ENCODE results near the gene PLCH2.

PLCH2 gene

GRCh38 chr1:2513939-2514652, 38.0 kb downstream of the PLCH2 start:
- no peak for DNase-seq (ENCODE audit: low read depth, low spot score)

GRCh38 chr1:2514863-2515762, 39.0 kb downstream of the PLCH2 start:
- no peak for DNase-seq (ENCODE audit: low read depth, low spot score)

DNA sequence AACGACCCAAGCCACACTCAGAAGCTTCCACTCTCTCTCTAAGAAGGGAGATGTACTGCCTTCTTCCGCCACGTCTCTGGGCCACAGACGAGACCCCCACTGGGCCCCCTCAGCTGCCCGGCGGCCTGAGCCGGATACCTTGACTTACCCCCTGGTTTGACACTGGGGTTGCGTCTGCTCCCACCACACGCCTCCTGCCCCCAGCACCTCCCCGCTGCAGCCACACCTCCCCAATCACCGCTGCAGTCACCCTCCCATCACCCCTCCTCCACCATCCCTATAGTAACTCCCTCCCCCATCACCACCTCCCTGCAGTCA, 39.6 kb downstream of the PLCH2 start:
- no peak for DNase-seq (ENCODE audit: low read depth, low spot score)

DNA sequence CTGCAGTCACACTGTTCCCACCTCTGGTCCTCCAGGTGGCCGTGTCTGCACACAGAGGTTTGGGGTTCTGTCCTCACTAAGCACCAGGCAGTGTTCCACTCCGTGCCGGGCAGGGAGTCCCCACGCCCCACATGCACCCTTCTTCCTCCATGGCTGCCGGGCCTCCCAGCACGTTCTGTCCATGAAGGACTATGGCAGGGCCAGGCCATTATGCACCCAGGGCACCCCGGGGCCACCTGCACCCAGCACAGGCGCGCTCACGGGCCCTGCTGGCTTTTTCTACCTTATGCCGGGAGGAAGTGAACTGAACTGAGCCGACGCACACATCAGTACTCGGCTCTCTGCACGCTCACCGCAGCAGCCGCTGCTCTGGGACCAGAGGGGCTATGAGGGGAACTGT, 40.0 kb downstream of the PLCH2 start:
- no peak for DNase-seq (ENCODE audit: low read depth, low spot score)

GRCh38 chr1:2516946-2517345, 40.9 kb downstream of the PLCH2 start:
- DNase-seq (ENCODE audit: low read depth, low spot score): no peak

- no peak for DNase-seq (ENCODE audit: low read depth, low spot score)
These were observed 41.9 kb downstream of the PLCH2 start for GRCh38 chr1:2517966-2518365.

GRCh38 chr1:2518528-2518927, 42.4 kb downstream of the PLCH2 start:
- no peak for DNase-seq (ENCODE audit: low read depth, low spot score)

DNA sequence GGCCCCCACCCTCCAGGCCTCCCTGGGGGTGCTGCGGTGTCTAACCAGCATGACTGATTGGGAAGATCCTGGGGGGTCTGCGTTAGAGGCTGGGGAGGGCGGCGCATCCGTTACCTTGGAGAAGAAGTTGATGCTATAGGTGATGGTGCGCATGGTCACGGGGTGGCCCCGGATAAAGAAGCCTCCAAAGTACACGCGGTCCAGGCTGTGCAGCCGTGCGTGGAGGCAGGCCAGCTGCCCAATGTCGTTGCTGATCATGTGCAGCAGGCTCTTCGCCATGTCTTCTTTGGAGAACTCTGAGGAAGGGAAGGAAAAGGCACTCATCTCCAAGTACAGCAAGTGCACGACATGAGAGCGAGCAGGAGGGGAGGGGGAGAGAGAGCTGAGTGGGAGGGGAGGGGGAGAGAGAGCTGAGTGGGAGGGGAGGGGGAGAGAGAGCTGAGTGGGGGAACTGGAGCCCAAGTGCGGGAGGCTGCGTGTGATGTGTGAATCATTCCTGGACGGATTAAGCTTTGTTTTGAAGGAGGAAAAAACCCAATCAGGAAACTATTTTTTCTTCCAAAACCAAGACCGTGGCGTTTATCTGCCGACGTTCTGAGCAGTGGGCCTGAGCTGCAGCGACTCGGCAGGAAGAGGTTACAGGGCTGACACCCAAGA, 43.1 kb downstream of the PLCH2 start:
- DNase-seq (ENCODE audit: low read depth, low spot score): no peak

DNA sequence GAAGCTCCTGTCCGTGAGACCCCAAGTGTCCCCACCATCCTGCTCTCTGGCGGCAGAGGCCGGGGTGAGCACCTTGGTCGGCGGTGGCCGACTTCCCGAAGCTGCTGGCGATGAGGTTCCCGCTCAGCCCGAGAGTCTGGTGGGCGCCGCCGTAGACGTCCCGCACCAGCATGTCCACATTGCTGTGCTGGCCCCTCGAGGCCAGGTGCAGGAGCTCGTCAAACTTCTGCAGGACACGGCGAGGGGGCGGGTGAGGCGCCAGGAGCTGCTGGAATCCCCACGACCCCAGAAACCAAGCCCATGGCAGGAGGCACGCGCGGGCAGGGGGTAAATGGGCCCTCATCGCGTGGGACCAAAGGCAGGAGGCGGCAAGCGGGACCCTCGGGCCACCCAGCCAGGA, 43.6 kb downstream of the PLCH2 start:
- no peak for DNase-seq (ENCODE audit: low read depth, low spot score)

- DNase-seq (ENCODE audit: low read depth, low spot score): no peak
These were observed 44.1 kb downstream of the PLCH2 start for GRCh38 chr1:2520206-2520605.

GRCh38 chr1:2520806-2521205, 44.7 kb downstream of the PLCH2 start:
- no peak for DNase-seq (ENCODE audit: low read depth, low spot score)

DNA sequence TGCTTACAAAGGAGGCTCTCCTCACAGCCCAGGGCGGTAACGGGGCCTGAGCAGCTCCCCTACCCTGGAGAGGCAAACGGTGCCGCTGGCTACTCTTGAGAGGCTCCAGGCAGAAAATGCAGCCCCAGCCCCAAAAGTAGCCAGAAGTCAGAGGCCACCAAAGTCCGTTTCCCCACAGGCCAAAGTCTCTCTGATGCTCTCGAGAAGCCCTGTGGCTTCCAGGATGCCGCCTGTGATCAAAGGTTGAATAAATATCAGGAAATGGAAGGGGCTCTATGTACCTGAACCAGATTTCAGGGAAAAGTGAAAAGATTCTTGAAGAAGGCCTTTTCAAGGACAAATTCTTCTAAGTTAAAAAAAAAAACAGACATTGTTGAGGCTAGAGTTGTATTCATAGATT, 46.1 kb downstream of the PLCH2 start:
- no peak for DNase-seq (ENCODE audit: low read depth, low spot score)

GRCh38 chr1:2523191-2523890, 47.3 kb downstream of the PLCH2 start:
- no peak for DNase-seq (ENCODE audit: low read depth, low spot score)

DNA sequence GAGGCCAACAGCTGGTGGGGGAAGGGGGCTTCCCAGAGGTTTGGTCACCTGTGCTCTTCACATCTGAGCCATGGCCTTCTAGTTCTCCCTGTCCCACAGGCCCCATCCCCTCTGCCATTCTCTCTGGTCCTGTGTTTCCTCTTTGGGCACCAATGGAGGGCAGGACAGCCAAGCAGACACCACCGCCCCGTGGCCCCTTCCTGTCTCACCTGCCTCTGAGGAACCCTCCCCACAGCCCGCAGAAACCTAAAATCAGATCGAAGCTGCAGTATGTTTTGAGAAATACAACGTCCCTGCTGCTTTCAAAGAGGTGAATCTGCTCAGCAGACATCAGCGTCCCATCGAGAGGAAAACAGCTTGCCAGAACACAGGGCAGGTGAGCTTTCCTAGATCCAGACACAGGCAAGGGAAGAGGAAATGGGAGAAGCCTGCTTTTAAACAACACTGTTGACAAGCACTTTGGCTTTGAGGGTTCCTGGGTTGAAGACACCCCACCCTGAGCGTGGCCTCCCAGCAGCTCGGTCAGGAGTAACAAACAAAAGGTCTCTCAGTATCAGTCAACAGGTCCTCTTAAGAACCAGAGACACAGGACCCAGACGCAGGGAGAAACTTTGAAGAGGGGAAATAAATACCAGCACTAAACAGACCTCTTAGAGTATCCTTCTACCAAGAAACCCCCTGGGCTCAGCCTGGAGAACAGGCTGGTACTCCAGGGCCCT, 48.0 kb downstream of the PLCH2 start:
- no peak for DNase-seq (ENCODE audit: low read depth, low spot score)

GRCh38 chr1:2525572-2525919, 49.5 kb downstream of the PLCH2 start:
- no peak for DNase-seq (ENCODE audit: low read depth, low spot score)

- DNase-seq (ENCODE audit: low read depth, low spot score): peak; percentile 78
These were observed 50.1 kb downstream of the PLCH2 start, which contains the start of gene PANK4 for GRCh38 chr1:2525920-2526823. TSS of gene PANK4 (minus strand) at chr1:2526596. CDS start at chr1:2526587, 9 bp downstream.

DNA sequence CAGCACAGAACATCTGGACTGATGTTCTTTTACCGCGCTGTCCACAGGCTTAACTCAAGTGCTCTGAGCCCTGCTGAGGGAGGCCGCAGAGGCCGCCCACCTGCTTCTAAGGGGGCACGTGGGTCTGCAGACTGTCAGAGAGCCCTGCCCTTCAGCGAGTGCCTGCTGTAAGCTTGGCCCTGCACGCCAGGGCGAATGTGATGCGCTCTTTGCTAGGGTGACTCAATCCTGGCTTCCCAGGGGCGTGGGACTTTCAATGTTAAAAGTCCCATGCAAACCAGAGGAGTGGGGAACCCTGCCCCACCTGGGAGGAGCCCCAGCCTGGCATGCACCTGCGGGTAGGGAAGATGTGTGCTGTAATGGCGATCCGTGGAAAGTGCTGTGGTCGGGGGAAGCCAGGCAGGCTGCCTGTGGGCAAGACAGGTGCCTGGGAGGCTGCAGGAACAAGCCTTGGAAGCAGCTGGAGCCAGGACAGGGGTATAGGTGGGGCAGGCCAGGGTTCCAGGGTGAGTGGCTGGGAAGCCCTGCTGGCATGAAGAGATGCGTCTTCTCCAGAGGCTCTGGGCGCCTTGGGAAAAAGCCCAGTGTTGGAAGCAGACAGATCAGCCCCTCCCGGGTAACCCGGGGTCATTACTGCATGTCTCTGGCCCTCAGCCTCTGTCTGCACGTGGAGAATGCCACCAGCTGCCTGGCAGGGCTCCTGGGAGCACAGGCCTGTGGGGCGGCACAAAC, 50.9 kb downstream of the PLCH2 start:
- DNase-seq (ENCODE audit: low read depth, low spot score): no peak

DNA sequence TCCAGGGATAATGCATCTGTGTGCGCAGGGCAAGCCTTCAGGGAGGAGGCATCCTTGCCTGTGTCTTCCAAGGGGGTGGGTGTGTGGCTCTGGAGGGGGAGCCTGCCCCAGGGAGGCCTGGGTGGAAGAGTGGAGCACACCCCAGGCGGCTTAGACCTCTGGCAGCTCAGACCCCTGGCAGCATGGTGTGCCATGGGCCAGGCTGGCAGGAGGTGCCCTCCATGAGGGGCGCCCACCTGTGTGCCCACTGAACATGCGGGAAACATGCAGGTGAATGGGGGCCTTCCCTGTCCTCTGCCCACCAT, 51.4 kb downstream of the PLCH2 start:
- no peak for DNase-seq (ENCODE audit: low read depth, low spot score)

DNA sequence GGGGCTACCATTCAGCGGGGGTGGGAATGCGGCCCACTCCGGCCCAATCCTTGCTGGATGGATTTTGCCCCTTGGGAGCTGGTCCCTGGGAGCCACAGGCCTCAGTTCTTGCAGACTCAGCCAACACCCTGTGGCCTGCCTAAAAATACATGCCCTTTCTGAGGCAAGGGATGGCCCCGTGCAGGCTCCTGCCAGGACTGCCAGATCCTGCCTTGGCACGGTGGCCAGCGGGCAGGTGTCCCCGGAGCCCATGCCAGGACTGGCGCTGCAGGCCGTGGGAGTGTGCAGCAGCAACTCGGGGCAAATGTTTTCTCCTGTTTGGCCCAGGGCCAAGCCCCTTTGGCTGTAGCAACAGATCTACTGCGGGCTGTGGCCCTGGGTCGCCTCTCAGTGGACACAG, 51.9 kb downstream of the PLCH2 start:
- no peak for DNase-seq (ENCODE audit: low read depth, low spot score)

GRCh38 chr1:2528611-2528965, 52.5 kb downstream of the PLCH2 start:
- no peak for DNase-seq (ENCODE audit: low read depth, low spot score)
